Subcutaneous abdominal adipose tissue (tissue), 5 donors: ENCODE results near the gene WWOX.

Source experiments
- H3K27ac ChIP-seq: one replicate; pipeline ENCODE4 v1.7.0; 2013; ENCODE audit warnings: low read depth, mild to moderate bottlenecking, inconsistent platforms, low read length, moderate library complexity
- H3K27me3 ChIP-seq, 5 donors: one replicate each; pipeline ENCODE4 v1.7.0; 2013; ENCODE audit warnings: low read length in 5 of 5, inconsistent platforms in 1 of 5; ENCODE audit not compliant: control insufficient read depth in 5 of 5, insufficient read depth in 4 of 5
- H3K36me3 ChIP-seq, 5 donors: one replicate each; pipeline ENCODE4 v1.7.0; 2013; ENCODE audit warnings: low read length in 5 of 5; ENCODE audit not compliant: control insufficient read depth in 5 of 5, insufficient read depth in 5 of 5
- H3K4me1 ChIP-seq, 5 donors: one replicate each; pipeline ENCODE4 v1.7.0; 2013; ENCODE audit warnings: low read length in 5 of 5, mild to moderate bottlenecking in 3 of 5, moderate library complexity in 1 of 5; ENCODE audit not compliant: control insufficient read depth in 5 of 5, insufficient read depth in 5 of 5
- H3K4me3 ChIP-seq, 5 donors: one replicate each; pipeline ENCODE4 v1.7.0; 2013; ENCODE audit warnings: low read length in 5 of 5, low read depth in 1 of 5
- H3K9ac ChIP-seq, 5 donors: one replicate each; pipeline ENCODE4 v1.7.0; 2013; ENCODE audit warnings: low read length in 5 of 5, mild to moderate bottlenecking in 4 of 5, moderate library complexity in 3 of 5
- H3K9me3 ChIP-seq, 5 donors: one replicate each; pipeline ENCODE4 v1.7.0; 2013; ENCODE audit warnings: low read length in 5 of 5; ENCODE audit not compliant: control insufficient read depth in 5 of 5
- donor health status: healthy.
- donor health status: healthy.
- donor health status: healthy.
- donor health status: healthy.
- donor health status: healthy.

WWOX gene

GRCh38 chr16:78929841-78930240 is 830.4 kb downstream of the WWOX start:
- Histone ChIP-seq H3K9me3 (no peaks in the 10 kb centered on the region), H3K4me1 (peaks cover 0 to 10% (median 6%) of the 10 kb centered on the region in 5 donors), H3K9ac (no peak overlapping the region), H3K4me3 (no peak overlapping the region), H3K27ac (no peak overlapping the region), H3K36me3 (no peaks in the 10 kb centered on the region), H3K27me3 (no peaks in the 10 kb centered on the region)

GRCh38 chr16:78930561-78930960 is 831.1 kb downstream of the WWOX start:
- Histone ChIP-seq H3K27ac (no peak overlapping the region), H3K4me1 (peaks cover 0 to 2% (median 0%) of the 10 kb centered on the region in 5 donors), H3K27me3 (no peaks in the 10 kb centered on the region)

DNA sequence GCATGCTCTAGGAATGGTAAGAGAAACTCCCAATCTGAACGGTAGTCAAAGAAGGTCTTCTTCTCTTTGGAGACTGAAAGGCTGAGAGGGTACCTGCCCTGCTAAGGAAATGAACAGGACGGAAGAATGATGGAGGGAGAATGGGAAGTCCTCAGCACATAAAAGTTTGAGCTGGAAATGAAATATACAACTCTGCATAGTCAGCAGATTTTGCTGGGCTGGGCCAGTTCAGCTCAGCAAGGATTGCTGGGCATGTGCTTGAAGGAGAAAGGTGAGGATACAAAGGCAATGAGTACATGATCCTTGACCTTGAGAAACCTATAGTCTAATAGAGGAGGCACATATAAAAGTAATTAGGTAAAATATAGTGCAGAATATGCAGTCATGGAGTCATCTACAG is 831.8 kb downstream of the WWOX start:
- Histone ChIP-seq H3K27ac (no peak overlapping the region), H3K4me3 (no peak overlapping the region), H3K9ac (no peak overlapping the region), H3K36me3 (no peaks in the 10 kb centered on the region), H3K9me3 (no peaks in the 10 kb centered on the region), H3K27me3 (no peaks in the 10 kb centered on the region), H3K4me1 (no peaks in the 10 kb centered on the region)

More at GRCh38 chr16:78930561-78930960, 831.1 kb downstream of the WWOX start:
- Histone ChIP-seq H3K9me3 (no peaks in the 10 kb centered on the region), H3K4me3 (no peak overlapping the region), H3K9ac (no peak overlapping the region), H3K36me3 (no peaks in the 10 kb centered on the region)

DNA sequence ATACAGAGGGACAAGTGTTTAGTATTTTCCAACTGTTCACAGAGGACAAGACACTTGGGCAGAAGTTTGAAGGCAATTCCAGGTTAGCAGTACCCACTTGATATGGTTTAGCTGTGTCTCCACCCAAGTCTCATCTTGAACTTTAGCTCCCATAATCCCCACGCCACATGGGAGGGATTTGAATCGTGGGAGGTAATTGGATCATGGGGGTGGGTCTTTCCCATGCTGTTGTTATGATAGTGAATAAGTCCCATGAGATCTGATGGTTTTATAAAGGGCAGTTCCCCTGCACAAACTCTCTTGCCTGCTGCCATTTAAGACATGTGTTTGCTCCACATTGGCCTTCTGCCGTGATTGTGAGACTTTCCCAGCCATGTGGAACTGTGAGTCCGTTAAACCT is 832.2 kb downstream of the WWOX start:
- Histone ChIP-seq H3K9me3 (no peaks in the 10 kb centered on the region), H3K4me1 (no peaks in the 10 kb centered on the region), H3K27me3 (no peaks in the 10 kb centered on the region), H3K27ac (no peak overlapping the region), H3K36me3 (no peaks in the 10 kb centered on the region), H3K9ac (no peak overlapping the region), H3K4me3 (no peak overlapping the region)

- Histone ChIP-seq H3K4me3 (no peak overlapping the region), H3K9ac (no peak overlapping the region), H3K9me3 (no peaks in the 10 kb centered on the region), H3K27me3 (no peaks in the 10 kb centered on the region), H3K4me1 (no peaks in the 10 kb centered on the region), H3K36me3 (no peaks in the 10 kb centered on the region), H3K27ac (no peak overlapping the region)
These were observed 833.0 kb downstream of the WWOX start for GRCh38 chr16:78932355-78932943.

GRCh38 chr16:78936060-78936459 is 836.6 kb downstream of the WWOX start:
- H3K4me1 ChIP-seq: no peaks in the 10 kb centered on the region
- H3K27me3 ChIP-seq: no peaks in the 10 kb centered on the region
- no peaks in the 10 kb centered on the region for H3K9me3 ChIP-seq

GRCh38 chr16:78939597-78939996 is 840.1 kb downstream of the WWOX start:
- peaks cover 0 to 7% (median 4%) of the 10 kb centered on the region in 5 donors for H3K4me1 ChIP-seq
- H3K36me3 ChIP-seq: no peaks in the 10 kb centered on the region
- no peak overlapping the region for H3K27ac ChIP-seq
- H3K9me3 ChIP-seq: no peaks in the 10 kb centered on the region
- H3K27me3 ChIP-seq: no peaks in the 10 kb centered on the region
- H3K4me3 ChIP-seq: no peak overlapping the region
- H3K9ac ChIP-seq: no peak overlapping the region

More at GRCh38 chr16:78936060-78936459, 836.6 kb downstream of the WWOX start:
- Histone ChIP-seq H3K27ac (no peak overlapping the region), H3K9ac (no peak overlapping the region), H3K36me3 (no peaks in the 10 kb centered on the region), H3K4me3 (no peak overlapping the region)

DNA sequence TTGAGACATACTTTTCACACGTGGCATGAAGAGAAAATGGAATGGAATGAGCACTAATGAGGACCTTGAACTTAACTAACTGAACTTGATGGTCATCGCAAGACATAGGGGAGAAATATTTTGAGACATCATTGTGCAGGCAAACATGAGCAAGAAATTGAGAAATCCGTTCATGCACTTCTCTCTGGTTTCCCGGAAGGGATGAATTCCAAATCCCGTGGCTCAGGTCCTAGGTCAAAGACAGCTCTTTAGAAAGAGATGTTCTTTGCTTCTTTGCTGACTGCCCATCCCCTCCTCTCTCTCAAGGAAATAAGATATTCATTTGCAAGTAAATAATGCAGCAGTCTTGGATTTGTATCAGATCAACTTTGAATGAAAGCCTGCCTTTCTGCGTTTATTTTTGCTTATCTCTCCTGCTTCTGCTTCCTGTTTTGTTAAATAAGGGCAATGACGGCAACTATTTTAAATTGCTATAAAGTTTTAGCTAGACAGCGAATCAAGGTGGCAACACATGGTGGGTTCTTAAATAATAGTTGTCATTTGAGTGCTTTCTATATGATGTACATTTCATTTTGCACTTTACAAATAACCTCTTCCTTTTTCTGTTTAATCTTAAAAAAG is 843.3 kb downstream of the WWOX start:
- H3K4me1 ChIP-seq: peaks cover 0 to 7% (median 4%) of the 10 kb centered on the region in 5 donors
- no peaks in the 10 kb centered on the region for H3K27me3 ChIP-seq
- H3K9ac ChIP-seq: peak overlapping the region in 1 of 5 donors; percentile 39
- H3K9me3 ChIP-seq: no peaks in the 10 kb centered on the region
- no peak overlapping the region for H3K27ac ChIP-seq
- H3K4me3 ChIP-seq: peak overlapping the region in 1 of 5 donors; percentile 20
- no peaks in the 10 kb centered on the region for H3K36me3 ChIP-seq

DNA sequence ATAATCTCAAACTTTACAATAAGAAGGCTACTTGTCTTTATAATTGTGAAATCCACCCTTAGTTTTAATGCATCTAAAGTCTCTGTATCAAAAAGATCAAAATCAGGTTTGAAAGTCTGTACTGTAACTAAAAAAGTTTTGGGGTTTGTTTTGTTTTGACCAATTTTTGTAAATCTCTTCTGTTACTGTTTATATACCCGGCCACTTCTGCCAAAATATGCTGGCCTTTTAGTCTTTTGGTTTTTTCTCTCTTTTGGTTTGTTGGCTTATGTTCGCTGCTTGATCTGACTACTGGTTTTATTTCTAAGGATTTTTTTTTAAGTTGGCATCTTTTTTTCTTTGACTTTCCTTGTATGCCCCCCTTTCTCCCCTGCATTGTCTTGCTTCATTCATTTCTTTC is 845.9 kb downstream of the WWOX start:
- H3K27ac ChIP-seq: no peak overlapping the region
- no peak overlapping the region for H3K9ac ChIP-seq
- no peak overlapping the region for H3K4me3 ChIP-seq
- no peaks in the 10 kb centered on the region for H3K36me3 ChIP-seq
- no peaks in the 10 kb centered on the region for H3K27me3 ChIP-seq
- H3K4me1 ChIP-seq: peaks cover 0 to 7% (median 4%) of the 10 kb centered on the region in 5 donors
- H3K9me3 ChIP-seq: peaks cover 0 to 6% (median 5%) of the 10 kb centered on the region in 5 donors

- Histone ChIP-seq H3K4me3 (no peak overlapping the region), H3K4me1 (peaks cover 0 to 7% (median 4%) of the 10 kb centered on the region in 5 donors), H3K36me3 (no peaks in the 10 kb centered on the region), H3K9me3 (peaks cover 0 to 6% (median 5%) of the 10 kb centered on the region in 5 donors), H3K27me3 (no peaks in the 10 kb centered on the region), H3K9ac (no peak overlapping the region), H3K27ac (no peak overlapping the region)
These were observed 847.1 kb downstream of the WWOX start for GRCh38 chr16:78946556-78946955.
